Trophoblast cell (in vitro differentiated cells and primary cell): Measurements from ENCODE around the gene SEL1L3.

Source experiments
- DNase-seq, 2 donors: peaks; one replicate each; pipeline ENCODE4 v3.0.0-alpha.2; 2016
- H2AFZ ChIP-seq: 2 replicates; pipeline ENCODE4 v1.6.1; 2013; ENCODE audit warnings: low read length, moderate library complexity, mild to moderate bottlenecking; ENCODE audit not compliant: insufficient read depth, poor library complexity
- H2AK5ac ChIP-seq: 2 replicates; pipeline ENCODE4 v1.6.1; 2013; ENCODE audit warnings: mild to moderate bottlenecking, low read length
- H2BK120ac ChIP-seq: 2 replicates; pipeline ENCODE4 v1.6.1; 2013; ENCODE audit warnings: low read length, mild to moderate bottlenecking, moderate library complexity; ENCODE audit not compliant: insufficient read depth, poor library complexity
- H2BK12ac ChIP-seq: 2 replicates; pipeline ENCODE4 v1.6.1; 2013; ENCODE audit warnings: mild to moderate bottlenecking, low read length, moderate library complexity
- H2BK5ac ChIP-seq: 2 replicates; pipeline ENCODE4 v1.6.1; 2013; ENCODE audit warnings: low read length, low read depth, moderate library complexity, mild to moderate bottlenecking; ENCODE audit not compliant: poor library complexity
- H3K14ac ChIP-seq: 2 replicates; pipeline ENCODE4 v1.6.1; 2013; ENCODE audit warnings: mild to moderate bottlenecking, low read length
- H3K18ac ChIP-seq: 2 replicates; pipeline ENCODE4 v1.6.1; 2013; ENCODE audit warnings: mild to moderate bottlenecking, low read length
- H3K23ac ChIP-seq: 2 replicates; pipeline ENCODE4 v1.6.1; 2013; ENCODE audit warnings: low read length
- H3K27ac ChIP-seq: 2 replicates; pipeline ENCODE4 v1.5.1; 2013; ENCODE audit warnings: low read depth, mild to moderate bottlenecking, inconsistent platforms, low read length, moderate library complexity
- H3K27me3 ChIP-seq: 2 replicates; pipeline ENCODE4 v1.6.1; 2013; ENCODE audit warnings: inconsistent platforms, mild to moderate bottlenecking, low read length, moderate library complexity; ENCODE audit not compliant: insufficient read depth
- H3K36me3 ChIP-seq, 2 experiments: 1 replicate in 1 of 2; 2 replicates in 1 of 2; pipeline ENCODE4 v1.6.1; 2013; ENCODE audit warnings: low read length in 2 of 2, mild to moderate bottlenecking in 2 of 2, moderate library complexity in 1 of 2; ENCODE audit not compliant: insufficient read depth in 2 of 2, control insufficient read depth in 1 of 2
- H3K4ac ChIP-seq: 2 replicates; pipeline ENCODE4 v1.6.1; 2013; ENCODE audit warnings: low read depth, mild to moderate bottlenecking, low read length, moderate library complexity
- H3K4me1 ChIP-seq, 2 experiments: 1 replicate in 1 of 2; 2 replicates in 1 of 2; pipeline ENCODE4 v1.6.1; 2013; ENCODE audit warnings: low read length in 2 of 2, mild to moderate bottlenecking in 2 of 2, moderate library complexity in 1 of 2; ENCODE audit not compliant: insufficient read depth in 2 of 2, control insufficient read depth in 1 of 2
- H3K4me2 ChIP-seq: 2 replicates; pipeline ENCODE4 v1.6.1; 2013; ENCODE audit warnings: inconsistent platforms, mild to moderate bottlenecking, low read length, moderate library complexity
- H3K4me3 ChIP-seq: 2 replicates; pipeline ENCODE4 v1.5.1; 2013; ENCODE audit warnings: mild to moderate bottlenecking, low read depth, low read length, inconsistent platforms
- H3K79me1 ChIP-seq: one replicate; pipeline ENCODE4 v1.6.1; 2013; ENCODE audit warnings: low read length
- H3K79me2 ChIP-seq: 2 replicates; pipeline ENCODE4 v1.6.1; 2013; ENCODE audit warnings: low read length, mild to moderate bottlenecking; ENCODE audit not compliant: control insufficient read depth, insufficient read depth, poor library complexity
- H3K9ac ChIP-seq: 2 replicates; pipeline ENCODE4 v1.6.1; 2013; ENCODE audit warnings: mild to moderate bottlenecking, low read length
- H3K9me3 ChIP-seq: 2 replicates; pipeline ENCODE4 v1.6.1; 2013; ENCODE audit warnings: low read depth, mild to moderate bottlenecking, control low read depth, inconsistent platforms, low read length; ENCODE audit not compliant: insufficient read depth
- H4K12ac ChIP-seq: 2 replicates; pipeline ENCODE4 v1.6.1; 2013; ENCODE audit warnings: low read depth, mild to moderate bottlenecking, low read length, moderate library complexity
- H4K8ac ChIP-seq: 2 replicates; pipeline ENCODE4 v1.6.1; 2013; ENCODE audit warnings: low read depth, mild to moderate bottlenecking, low read length, moderate library complexity
- H4K91ac ChIP-seq: one replicate; pipeline ENCODE4 v1.6.1; 2013; ENCODE audit warnings: low read depth, mild to moderate bottlenecking, low read length, moderate library complexity
- WGBS: extraction: QIAGEN DNeasy Blood & Tissue Kit; methylation state at CpG from one replicate; pipeline ENCODE4 v1.1.7; 2013; ENCODE audit warnings: missing lambda C conversion rate; ENCODE audit not compliant: insufficient read length, insufficient coverage; ENCODE audit errors: extremely low coverage; 5-methylcytosine and 5-hydroxymethylcytosine counted together

The SEL1L3 gene

DNA sequence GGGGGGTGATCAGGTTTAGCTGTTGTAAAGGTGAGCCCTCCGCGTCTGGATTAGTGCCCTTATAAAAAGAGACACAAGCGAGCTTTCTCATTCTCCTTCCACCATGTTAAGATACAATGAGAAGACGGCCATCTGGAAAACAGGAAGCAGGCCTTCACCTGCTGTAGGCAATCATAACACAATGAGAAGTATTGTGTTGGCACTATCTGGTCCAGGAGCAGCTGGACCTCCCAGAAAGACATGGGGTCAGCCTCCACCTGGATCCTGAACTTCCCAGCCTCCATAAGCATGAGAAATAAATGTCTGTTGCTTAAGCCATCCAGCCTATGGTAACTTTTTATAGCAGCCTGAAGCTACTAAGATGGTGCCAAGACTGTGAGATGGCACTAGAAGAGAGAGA is 42.6 kb upstream of the SEL1L3 start:
- Histone ChIP-seq H4K91ac (no peak overlapping the region), H3K79me1 (no peaks in the 10 kb centered on the region), H2BK12ac (no peak overlapping the region), H3K36me3 (no peaks in the 10 kb centered on the region), H3K27me3 (no peaks in the 10 kb centered on the region), H3K18ac (no peak overlapping the region), H2BK120ac (no peak overlapping the region), H3K4me3 (no peak overlapping the region), H3K4me2 (no peak overlapping the region), H3K23ac (no peak overlapping the region), H3K79me2 (no peaks in the 10 kb centered on the region), H4K8ac (no peak overlapping the region), H2BK5ac (no peak overlapping the region), H2AK5ac (no peak overlapping the region), H3K4ac (no peak overlapping the region), H3K14ac (no peak overlapping the region), H3K9ac (no peak overlapping the region), H4K12ac (no peak overlapping the region), H3K9me3 (no peaks in the 10 kb centered on the region), H3K4me1 (peaks cover 0 to 4% of the 10 kb centered on the region in 2 experiments), H3K27ac (no peak overlapping the region), H2AFZ (no peak overlapping the region)
- WGBS: no CpG with 5 or more reads among the region's 4 CpGs
- DNase-seq: no peak

DNA sequence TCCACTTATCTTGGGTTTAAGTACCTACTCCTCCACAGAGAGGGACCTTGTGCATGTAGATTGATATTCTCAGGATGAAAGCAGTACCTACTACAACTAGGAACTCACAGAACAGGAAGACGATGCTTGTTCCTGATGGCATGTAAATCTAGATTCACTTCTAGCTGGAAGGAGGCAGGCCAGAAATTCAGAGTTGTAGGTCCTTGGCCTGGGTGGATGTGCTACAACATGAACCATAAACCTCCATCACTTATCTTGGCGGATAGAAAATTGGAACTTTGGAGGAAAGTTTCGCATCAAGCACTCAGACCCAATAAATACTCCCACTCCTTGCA is 41.9 kb upstream of the SEL1L3 start:
- H3K36me3 ChIP-seq: no peaks in the 10 kb centered on the region
- no peak overlapping the region for H2AFZ ChIP-seq
- H2AK5ac ChIP-seq: no peak overlapping the region
- H4K12ac ChIP-seq: no peak overlapping the region
- peaks cover 0 to 4% of the 10 kb centered on the region in 2 experiments for H3K4me1 ChIP-seq
- H3K4me3 ChIP-seq: no peak overlapping the region
- H3K9me3 ChIP-seq: no peaks in the 10 kb centered on the region
- no peak overlapping the region for H2BK12ac ChIP-seq
- no peak overlapping the region for H3K18ac ChIP-seq
- no peak overlapping the region for H3K23ac ChIP-seq
- no peak overlapping the region for H2BK5ac ChIP-seq
- no peak overlapping the region for H3K27ac ChIP-seq
- H2BK120ac ChIP-seq: no peak overlapping the region
- no peak overlapping the region for H4K91ac ChIP-seq
- no peaks in the 10 kb centered on the region for H3K79me1 ChIP-seq
- no peak overlapping the region for H3K4ac ChIP-seq
- DNase-seq: no peak
- H3K4me2 ChIP-seq: no peak overlapping the region
- no peaks in the 10 kb centered on the region for H3K27me3 ChIP-seq
- H3K14ac ChIP-seq: no peak overlapping the region
- H4K8ac ChIP-seq: no peak overlapping the region
- no peak overlapping the region for H3K9ac ChIP-seq
- H3K79me2 ChIP-seq: no peaks in the 10 kb centered on the region
- whole genome bisulfite sequencing: no CpG with 5 or more reads among the region's 3 CpGs

DNA sequence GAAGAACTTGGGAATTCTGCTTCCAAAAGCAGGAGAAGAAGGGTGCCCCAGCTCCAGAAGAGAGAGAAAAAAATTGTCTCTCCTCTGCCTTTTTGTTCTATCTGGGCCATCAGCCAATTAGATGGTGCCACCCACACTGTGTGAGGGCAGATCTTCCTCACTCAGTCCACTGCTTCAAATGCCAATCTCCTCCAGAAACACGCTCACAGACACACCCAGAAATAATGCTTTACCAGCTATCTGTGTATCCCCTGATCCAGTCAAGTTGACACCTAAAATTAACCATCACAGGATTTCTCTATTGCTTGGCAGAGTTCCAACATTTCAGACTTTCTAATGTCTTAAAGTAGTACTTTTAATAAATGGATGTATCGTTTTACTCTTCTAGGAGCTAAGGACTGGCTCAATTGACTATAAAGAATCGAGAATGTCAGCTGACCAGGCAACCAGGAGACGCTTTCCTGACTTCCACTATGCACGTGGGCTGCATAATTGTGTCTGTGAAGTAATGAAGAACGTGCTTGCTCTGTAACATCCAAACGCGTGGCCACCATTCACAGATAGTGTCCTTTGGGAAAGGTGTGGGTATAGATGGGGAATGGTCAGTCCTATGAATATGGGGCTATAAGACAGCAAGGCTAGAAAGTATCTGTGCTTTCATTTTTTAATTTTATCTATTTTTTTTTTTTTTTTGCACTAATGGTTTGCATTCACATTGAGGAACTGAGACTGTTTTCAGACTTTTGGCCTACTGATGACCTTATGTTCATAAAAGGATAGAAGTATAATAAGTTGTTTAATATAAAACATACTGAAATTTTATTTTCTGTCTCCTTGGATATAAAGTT is 41.3 kb upstream of the SEL1L3 start:
- no peaks in the 10 kb centered on the region for H3K27me3 ChIP-seq
- no peak overlapping the region for H2BK5ac ChIP-seq
- H3K79me1 ChIP-seq: no peaks in the 10 kb centered on the region
- no peak overlapping the region for H2AFZ ChIP-seq
- H3K14ac ChIP-seq: no peak overlapping the region
- H4K91ac ChIP-seq: no peak overlapping the region
- no peaks in the 10 kb centered on the region for H3K9me3 ChIP-seq
- no peaks in the 10 kb centered on the region for H3K79me2 ChIP-seq
- no peak overlapping the region for H4K8ac ChIP-seq
- no peak overlapping the region for H4K12ac ChIP-seq
- no peak overlapping the region for H3K4me3 ChIP-seq
- no peak overlapping the region for H3K9ac ChIP-seq
- H3K4me2 ChIP-seq: no peak overlapping the region
- H3K27ac ChIP-seq: no peak overlapping the region
- H3K23ac ChIP-seq: no peak overlapping the region
- no peak overlapping the region for H2BK12ac ChIP-seq
- H2AK5ac ChIP-seq: no peak overlapping the region
- WGBS: no CpG with 5 or more reads among the region's 8 CpGs
- no peak overlapping the region for H3K4ac ChIP-seq
- no peak for DNase-seq
- peaks cover 0 to 4% of the 10 kb centered on the region in 2 experiments for H3K4me1 ChIP-seq
- no peak overlapping the region for H2BK120ac ChIP-seq
- H3K18ac ChIP-seq: no peak overlapping the region
- no peaks in the 10 kb centered on the region for H3K36me3 ChIP-seq

DNA sequence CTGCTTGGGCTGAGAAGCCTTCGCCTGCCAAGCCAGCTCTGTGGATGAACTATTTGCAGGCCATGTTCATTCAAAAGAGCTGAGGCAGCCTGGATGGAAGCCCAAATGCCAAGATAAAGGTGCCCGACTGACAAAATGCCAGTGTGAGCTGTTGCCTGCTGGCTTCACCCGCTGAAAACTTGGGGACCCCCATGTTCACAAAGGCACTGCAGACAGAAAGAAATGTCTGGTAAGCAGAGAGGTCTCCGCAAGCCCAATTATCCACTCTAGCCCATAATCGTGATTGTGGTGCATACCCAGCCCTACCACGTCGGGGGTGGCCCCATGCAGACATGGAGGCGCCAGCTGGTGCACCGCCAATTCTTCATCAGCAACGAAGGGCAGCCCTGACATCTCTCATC is 38.2 kb upstream of the SEL1L3 start:
- H3K9ac ChIP-seq: no peak overlapping the region
- H3K27me3 ChIP-seq: no peaks in the 10 kb centered on the region
- H3K23ac ChIP-seq: no peak overlapping the region
- no peak overlapping the region for H4K91ac ChIP-seq
- no CpG with 5 or more reads among the region's 10 CpGs for WGBS
- H3K79me2 ChIP-seq: no peaks in the 10 kb centered on the region
- H3K79me1 ChIP-seq: no peaks in the 10 kb centered on the region
- no peak overlapping the region for H4K8ac ChIP-seq
- no peak overlapping the region for H3K4me2 ChIP-seq
- H3K18ac ChIP-seq: no peak overlapping the region
- H2BK5ac ChIP-seq: no peak overlapping the region
- no peaks in the 10 kb centered on the region for H3K36me3 ChIP-seq
- H3K4me1 ChIP-seq: no peaks in the 10 kb centered on the region
- DNase-seq: no peak
- H2BK120ac ChIP-seq: no peak overlapping the region
- no peak overlapping the region for H3K4me3 ChIP-seq
- H3K27ac ChIP-seq: no peak overlapping the region
- no peak overlapping the region for H3K4ac ChIP-seq
- no peak overlapping the region for H2BK12ac ChIP-seq
- H4K12ac ChIP-seq: no peak overlapping the region
- no peak overlapping the region for H2AFZ ChIP-seq
- no peak overlapping the region for H2AK5ac ChIP-seq
- no peaks in the 10 kb centered on the region for H3K9me3 ChIP-seq
- no peak overlapping the region for H3K14ac ChIP-seq
